Neural progenitor cell (in vitro differentiated cells): ENCODE data around the gene ZNF84. TPM values are rescaled to one million over a fixed set of nuclear protein-coding genes. Genes with fewer than 3 reads are reported as not detected.
A peak's percentile ranks its signal among the peaks of the same experiment; 100 is the strongest.

ENCODE experiments used
- DNase-seq: peaks from one replicate; pipeline ENCODE4 v3.0.0-alpha.2; 2016; ENCODE audit warnings: low spot score
- H2AFZ ChIP-seq: fragments of 200-600 bp; sonication (generic); replicated peaks from 2 replicates; pipeline ENCODE4 v1.6.1; 2016; ENCODE audit warnings: antibody characterized with exemption
- H3F3A ChIP-seq: fragments of 200-600 bp; sonication (generic); 2 replicates; pipeline ENCODE4 v1.6.1; 2016; ENCODE audit warnings: antibody characterized with exemption, low read depth
- H3K27ac ChIP-seq: fragments of 200-600 bp; sonication (generic); 2 replicates; pipeline ENCODE4 v1.5.1; 2016; ENCODE audit warnings: mild to moderate bottlenecking
- H3K27me3 ChIP-seq: fragments of 200-600 bp; sonication (generic); 2 replicates; pipeline ENCODE4 v1.6.1; 2016; ENCODE audit warnings: mild to moderate bottlenecking, moderate library complexity
- H3K36me3 ChIP-seq: fragments of 200-600 bp; sonication (generic); 2 replicates; pipeline ENCODE4 v1.5.1; 2016
- H3K4me1 ChIP-seq: fragments of 200-600 bp; sonication (generic); 2 replicates; pipeline ENCODE4 v1.6.1; 2016; ENCODE audit warnings: mixed run types
- H3K4me2 ChIP-seq: fragments of 200-600 bp; sonication (generic); 2 replicates; pipeline ENCODE4 v1.6.1; 2016
- H3K4me3 ChIP-seq: fragments of 200-600 bp; sonication (generic); 2 replicates; pipeline ENCODE4 v1.5.1; 2016
- H3K79me2 ChIP-seq: fragments of 200-600 bp; sonication (generic); 2 replicates; pipeline ENCODE4 v1.6.1; 2016; ENCODE audit warnings: low read depth
- H3K9ac ChIP-seq: fragments of 200-600 bp; sonication (generic); 2 replicates; pipeline ENCODE4 v1.6.1; 2016
- H3K9me3 ChIP-seq: fragments of 200-600 bp; sonication (generic); 2 replicates; pipeline ENCODE4 v1.5.1; 2016; ENCODE audit warnings: low read depth
- H4K20me1 ChIP-seq: fragments of 200-600 bp; sonication (generic); 2 replicates; pipeline ENCODE4 v1.6.1; 2016; ENCODE audit warnings: low read depth
- H3K27ac Mint-ChIP-seq: 3 replicates; pipeline ENCODE4 v1.8.0; 2021; ENCODE audit warnings: mixed read lengths
- H3K27me3 Mint-ChIP-seq: 2 replicates; pipeline ENCODE4 v1.8.0; 2022; ENCODE audit warnings: low read depth, mild to moderate bottlenecking, inconsistent platforms, moderate library complexity, mixed read lengths; ENCODE audit not compliant: insufficient read depth
- H3K36me3 Mint-ChIP-seq: 3 replicates; pipeline ENCODE4 v1.8.0; 2021; ENCODE audit warnings: mixed read lengths
- H3K4me1 Mint-ChIP-seq: 3 replicates; pipeline ENCODE4 v1.8.0; 2021; ENCODE audit warnings: mixed read lengths
- H3K4me3 Mint-ChIP-seq: 3 replicates; pipeline ENCODE4 v1.8.0; 2021; ENCODE audit warnings: mild to moderate bottlenecking, moderate library complexity, mixed read lengths
- H3K9me3 Mint-ChIP-seq: 3 replicates; pipeline ENCODE4 v1.8.0; 2020; ENCODE audit warnings: mixed read lengths
- EZH2 ChIP-seq: fragments of 200-600 bp; sonication (generic); IDR thresholded peaks from 2 replicates; pipeline ENCODE4 v1.6.1; 2017; ENCODE audit warnings: antibody characterized with exemption, mild to moderate bottlenecking, moderate library complexity
- EZH2phosphoT487 ChIP-seq: fragments of 200-600 bp; sonication (generic); IDR thresholded peaks from 2 replicates; pipeline ENCODE4 v1.6.1; 2017; ENCODE audit warnings: antibody characterized with exemption
- total RNA-seq: library from RNA; depleted of rRNA; stranded (reverse); fragments of >200 nt; gene quantifications from 2 replicates; pipeline ENCODE4 v1.2.3, GENCODE V29; 2015; ENCODE audit warnings: low replicate concordance
- TF ChIP-seq, protein P1 (sequence below): fragments of 200-600 bp; sonication (generic); IDR thresholded peaks from 2 replicates; pipeline ENCODE4 v1.5.1; 2017; ENCODE audit warnings: antibody characterized with exemption, mild to moderate bottlenecking

ZNF84 gene
- 65.3 and 99.2 TPM in 2 replicates for total RNA-seq

DNA sequence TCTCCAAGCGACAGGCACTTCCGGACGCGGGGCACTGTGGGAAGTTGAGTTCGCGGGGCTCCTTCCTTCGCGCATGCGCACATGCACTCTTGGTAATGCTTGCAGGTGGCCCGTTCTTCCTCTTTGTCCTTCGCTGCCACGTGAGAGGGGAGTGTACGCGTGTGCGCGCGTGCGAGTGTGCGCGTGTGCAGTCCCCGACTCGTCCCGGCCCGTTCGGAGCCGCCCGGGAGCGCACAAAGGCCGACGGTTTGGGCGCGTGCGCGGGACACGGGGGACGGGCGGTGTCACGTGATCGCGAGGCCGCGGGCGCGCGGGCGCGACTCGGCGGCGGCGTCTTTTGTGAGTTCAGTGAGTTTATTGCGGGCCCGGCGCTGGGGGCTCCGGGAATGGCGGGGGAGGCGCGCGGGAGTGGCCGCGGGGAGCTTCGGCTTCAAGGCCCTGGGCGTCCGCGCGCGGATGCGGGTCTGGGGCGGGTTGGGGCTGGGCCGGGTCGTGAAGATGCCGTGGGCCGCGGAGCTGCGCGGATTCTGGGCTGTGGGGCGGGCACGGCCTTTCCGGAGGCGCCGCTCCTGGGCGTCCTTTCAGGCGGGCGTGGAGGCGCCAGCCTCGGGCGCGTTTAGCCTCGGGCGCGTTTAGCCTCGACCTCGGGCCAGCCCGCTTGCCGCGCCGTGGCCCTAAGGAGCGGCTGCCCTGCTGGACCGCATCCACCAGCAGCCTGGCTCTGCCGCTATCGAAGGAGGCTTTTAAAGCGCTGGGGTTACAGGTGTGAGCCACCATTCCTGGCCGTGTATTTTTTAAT is at the start of gene ZNF84:
ZNF84 (plus strand) TSS at position 303 of the 799 bp plus-strand sequence. CDS start 3,959 bp downstream, outside the sequence.
- peak; percentile 99 for DNase-seq
- Mint-ChIP-seq H3K4me3 (peak within 1 kb of the TSS; percentile 91), H3K9me3 (peaks cover 74% of the 10 kb centered on the region), H3K27me3 (peaks cover 4% of the 10 kb centered on the region), H3K27ac (peak within 1 kb of the TSS; percentile 98), H3K36me3 (peaks cover 36% of the 10 kb centered on the region), H3K4me1 (no peaks in the 10 kb centered on the region)
- no peaks in the 10 kb centered on the region for H3K4me1 ChIP-seq
- H3K27ac ChIP-seq: peak within 1 kb of the TSS; percentile 97
- no peaks in the 10 kb centered on the region for H3K27me3 ChIP-seq
- H3K4me2 ChIP-seq: peak within 1 kb of the TSS; percentile 77
- H3F3A ChIP-seq: peaks cover 7% of the 10 kb centered on the region
- peaks cover 42% of the 10 kb centered on the region for H3K9me3 ChIP-seq
- peak within 1 kb of the TSS; percentile 62 for H3K4me3 ChIP-seq
- peaks cover 37% of the 10 kb centered on the region for H3K36me3 ChIP-seq
- peaks cover 50% of the 10 kb centered on the region for H3K79me2 ChIP-seq
- H2AFZ ChIP-seq: peak within 1 kb of the TSS; percentile 75
- TF ChIP-seq EZH2phosphoT487: no peak
- no peak for TF ChIP-seq EZH2
- TF ChIP-seq, protein P1, sequence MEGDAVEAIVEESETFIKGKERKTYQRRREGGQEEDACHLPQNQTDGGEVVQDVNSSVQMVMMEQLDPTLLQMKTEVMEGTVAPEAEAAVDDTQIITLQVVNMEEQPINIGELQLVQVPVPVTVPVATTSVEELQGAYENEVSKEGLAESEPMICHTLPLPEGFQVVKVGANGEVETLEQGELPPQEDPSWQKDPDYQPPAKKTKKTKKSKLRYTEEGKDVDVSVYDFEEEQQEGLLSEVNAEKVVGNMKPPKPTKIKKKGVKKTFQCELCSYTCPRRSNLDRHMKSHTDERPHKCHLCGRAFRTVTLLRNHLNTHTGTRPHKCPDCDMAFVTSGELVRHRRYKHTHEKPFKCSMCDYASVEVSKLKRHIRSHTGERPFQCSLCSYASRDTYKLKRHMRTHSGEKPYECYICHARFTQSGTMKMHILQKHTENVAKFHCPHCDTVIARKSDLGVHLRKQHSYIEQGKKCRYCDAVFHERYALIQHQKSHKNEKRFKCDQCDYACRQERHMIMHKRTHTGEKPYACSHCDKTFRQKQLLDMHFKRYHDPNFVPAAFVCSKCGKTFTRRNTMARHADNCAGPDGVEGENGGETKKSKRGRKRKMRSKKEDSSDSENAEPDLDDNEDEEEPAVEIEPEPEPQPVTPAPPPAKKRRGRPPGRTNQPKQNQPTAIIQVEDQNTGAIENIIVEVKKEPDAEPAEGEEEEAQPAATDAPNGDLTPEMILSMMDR: no peak
- peak within 1 kb of the TSS; percentile 90 for H3K9ac ChIP-seq
- H4K20me1 ChIP-seq: no peaks in the 10 kb centered on the region

DNA sequence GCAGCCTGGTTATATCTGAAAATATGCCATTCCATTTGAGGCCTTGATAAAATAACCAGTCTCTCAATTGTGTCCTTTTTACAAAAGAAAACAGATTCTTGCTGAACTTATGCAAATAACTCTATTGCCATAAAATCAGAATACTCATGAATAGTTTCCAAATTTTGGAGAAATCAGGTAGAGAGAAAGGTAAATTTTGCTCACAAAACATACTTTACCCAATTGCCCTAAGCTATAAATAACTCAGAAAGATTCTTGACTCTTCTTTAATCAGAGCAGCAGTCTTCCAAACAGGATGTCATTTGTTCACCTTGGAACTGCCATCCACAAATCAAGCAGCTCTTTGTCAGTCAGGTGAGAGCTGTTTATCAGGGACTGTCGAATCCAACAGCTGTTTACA is 38.6 kb upstream of the ZNF84 start:
- no peaks in the 10 kb centered on the region for H3K27me3 ChIP-seq
- Mint-ChIP-seq H3K4me1 (no peaks in the 10 kb centered on the region), H3K27me3 (no peaks in the 10 kb centered on the region), H3K9me3 (peaks cover 89% of the 10 kb centered on the region), H3K36me3 (peaks cover 53% of the 10 kb centered on the region), H3K4me3 (no peak overlapping the region), H3K27ac (no peak overlapping the region)
- H3K27ac ChIP-seq: no peak overlapping the region
- TF ChIP-seq, protein P1: no peak
- no peak for TF ChIP-seq EZH2phosphoT487
- no peak for TF ChIP-seq EZH2
- peaks cover 41% of the 10 kb centered on the region for H3K79me2 ChIP-seq
- H3K9ac ChIP-seq: no peak overlapping the region
- H3K4me1 ChIP-seq: no peaks in the 10 kb centered on the region
- H3K36me3 ChIP-seq: peaks cover 8% of the 10 kb centered on the region
- no peaks in the 10 kb centered on the region for H4K20me1 ChIP-seq
- H3F3A ChIP-seq: no peaks in the 10 kb centered on the region
- no peak for DNase-seq
- peaks cover 32% of the 10 kb centered on the region for H3K9me3 ChIP-seq
- no peak overlapping the region for H2AFZ ChIP-seq
- H3K4me2 ChIP-seq: no peak overlapping the region
- no peak overlapping the region for H3K4me3 ChIP-seq

DNA sequence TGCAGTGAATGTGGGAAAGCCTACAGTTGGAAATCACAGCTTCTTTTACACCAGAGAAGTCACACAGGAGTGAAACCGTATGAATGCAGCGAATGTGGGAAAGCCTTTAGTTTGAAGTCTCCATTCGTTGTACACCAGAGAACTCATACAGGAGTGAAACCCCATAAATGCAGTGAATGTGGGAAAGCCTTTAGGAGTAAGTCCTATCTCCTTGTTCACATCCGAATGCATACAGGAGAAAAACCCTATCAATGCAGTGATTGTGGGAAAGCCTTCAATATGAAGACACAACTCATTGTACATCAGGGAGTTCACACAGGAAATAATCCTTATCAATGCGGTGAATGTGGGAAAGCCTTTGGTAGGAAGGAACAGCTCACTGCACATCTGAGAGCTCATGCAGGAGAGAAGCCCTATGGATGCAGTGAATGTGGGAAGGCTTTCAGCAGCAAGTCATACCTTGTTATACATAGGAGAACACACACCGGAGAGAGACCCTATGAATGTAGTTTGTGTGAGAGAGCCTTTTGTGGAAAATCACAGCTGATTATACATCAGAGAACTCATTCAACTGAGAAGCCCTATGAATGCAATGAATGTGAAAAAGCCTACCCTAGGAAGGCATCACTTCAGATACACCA is 26.5 kb upstream of the ZNF84 start:
- Histone ChIP-seq H3K9ac (no peak overlapping the region), H3F3A (no peaks in the 10 kb centered on the region), H3K27ac (no peak overlapping the region), H3K4me1 (no peaks in the 10 kb centered on the region), H2AFZ (no peak overlapping the region), H3K27me3 (no peaks in the 10 kb centered on the region), H3K79me2 (no peaks in the 10 kb centered on the region), H3K4me3 (no peak overlapping the region), H3K9me3 (peaks cover 13% of the 10 kb centered on the region), H4K20me1 (no peaks in the 10 kb centered on the region), H3K36me3 (peaks cover 46% of the 10 kb centered on the region), H3K4me2 (no peak overlapping the region)
- no peak for DNase-seq
- Mint-ChIP-seq H3K9me3 (peaks cover 78% of the 10 kb centered on the region), H3K36me3 (peaks cover 75% of the 10 kb centered on the region), H3K27me3 (peaks cover 3% of the 10 kb centered on the region), H3K27ac (no peak overlapping the region), H3K4me1 (no peaks in the 10 kb centered on the region), H3K4me3 (no peak overlapping the region)
- TF ChIP-seq EZH2: no peak
- TF ChIP-seq EZH2phosphoT487: no peak
- TF ChIP-seq, protein P1: no peak
